Esophagus muscularis mucosa (tissue), 4 donors: ENCODE measurements around the gene VPS52. TPM values are rescaled to one million over a fixed set of nuclear protein-coding genes. Genes with fewer than 3 reads are reported as not detected.
"Not testable (repeated sequence)": the region's sequence is repeated elsewhere in the genome, so short reads cannot be mapped to it uniquely, and the experiment has no call there.

ENCODE experiments used
- DNase-seq: peaks from one replicate; pipeline ENCODE4 v3.0.0-alpha.2; 2017; ENCODE audit errors: extremely low spot score
- H3K27ac ChIP-seq, 4 donors: fragments of 200-600 bp; sonication (generic); replicated peaks in 1 of 4; 1 replicate in 3 of 4; 2 replicates in 1 of 4; pipeline ENCODE4 v1.5.1; 2016 to 2019; ENCODE audit warnings: mild to moderate bottlenecking in 1 of 4
- H3K27me3 ChIP-seq, 4 donors: fragments of 200-600 bp; sonication (generic); one replicate each; pipeline versions ENCODE4 v1.5.1 to v1.6.0; 2016 to 2019
- H3K36me3 ChIP-seq, 4 donors: fragments of 200-600 bp; sonication (generic); one replicate each; pipeline ENCODE4 v1.5.1; 2016 to 2019
- H3K4me1 ChIP-seq, 4 donors: fragments of 200-600 bp; sonication (generic); one replicate each; pipeline ENCODE4 v1.5.1; 2016 to 2019
- H3K4me3 ChIP-seq, 4 donors: fragments of 200-600 bp; sonication (generic); 1 replicate in 2 of 4; 2 replicates in 2 of 4; pipeline ENCODE4 v1.5.1; 2016 to 2019; ENCODE audit warnings: mild to moderate bottlenecking in 4 of 4, moderate library complexity in 1 of 4
- H3K9me3 ChIP-seq, 4 donors: fragments of 200-600 bp; sonication (generic); 1 replicate in 3 of 4; 2 replicates in 1 of 4; pipeline ENCODE4 v1.5.1; 2016 to 2019
- EP300 ChIP-seq: sonication (generic); formaldehyde crosslinking; IDR thresholded peaks from one replicate; pipeline ENCODE4 v1.6.1; 2017; ENCODE audit warnings: antibody characterized with exemption
- POLR2A ChIP-seq: fragments of 450-650 bp; IDR thresholded peaks from one replicate; pipeline ENCODE4 v1.6.1; 2017; ENCODE audit warnings: antibody characterized with exemption, moderate library complexity, mild to moderate bottlenecking, low read depth
- POLR2AphosphoS5 ChIP-seq, 2 donors: sonication (generic); formaldehyde crosslinking; IDR thresholded peaks; one replicate each; pipeline ENCODE4 v1.6.1; 2017; ENCODE audit warnings: antibody characterized with exemption in 2 of 2
- WGBS: methylation state at CpG from one replicate; pipeline ENCODE4 v1.1.5; 2018; 5-methylcytosine and 5-hydroxymethylcytosine counted together
- intact Hi-C: fragments of 100-400 bp; cut with DNase I; formaldehyde crosslinking; loops from one replicate; pipeline ENCODE4 v1.15.1; 2023
- total RNA-seq, 4 donors: library from RNA; depleted of rRNA; stranded (reverse); fragments of >200 nt; gene quantifications; one replicate each; pipeline versions ENCODE4 v1.1.0 to v1.2.1, GENCODE V29; 2016
- TF ChIP-seq, protein P1 (sequence below), 3 experiments: fragments of 200-600 bp in 2 of 3; fragments of 450-650 bp in 1 of 3; sonication (generic) in 2 of 3; IDR thresholded peaks; one replicate each; pipeline ENCODE4 v1.5.1; 2017 to 2019; ENCODE audit warnings: antibody characterized with exemption in 3 of 3, mild to moderate bottlenecking in 2 of 3, moderate library complexity in 1 of 3

The VPS52 gene
- total RNA-seq, 4 donors from 2014 or later: 22.5 to 34.9 (median 31.8) TPM

DNA sequence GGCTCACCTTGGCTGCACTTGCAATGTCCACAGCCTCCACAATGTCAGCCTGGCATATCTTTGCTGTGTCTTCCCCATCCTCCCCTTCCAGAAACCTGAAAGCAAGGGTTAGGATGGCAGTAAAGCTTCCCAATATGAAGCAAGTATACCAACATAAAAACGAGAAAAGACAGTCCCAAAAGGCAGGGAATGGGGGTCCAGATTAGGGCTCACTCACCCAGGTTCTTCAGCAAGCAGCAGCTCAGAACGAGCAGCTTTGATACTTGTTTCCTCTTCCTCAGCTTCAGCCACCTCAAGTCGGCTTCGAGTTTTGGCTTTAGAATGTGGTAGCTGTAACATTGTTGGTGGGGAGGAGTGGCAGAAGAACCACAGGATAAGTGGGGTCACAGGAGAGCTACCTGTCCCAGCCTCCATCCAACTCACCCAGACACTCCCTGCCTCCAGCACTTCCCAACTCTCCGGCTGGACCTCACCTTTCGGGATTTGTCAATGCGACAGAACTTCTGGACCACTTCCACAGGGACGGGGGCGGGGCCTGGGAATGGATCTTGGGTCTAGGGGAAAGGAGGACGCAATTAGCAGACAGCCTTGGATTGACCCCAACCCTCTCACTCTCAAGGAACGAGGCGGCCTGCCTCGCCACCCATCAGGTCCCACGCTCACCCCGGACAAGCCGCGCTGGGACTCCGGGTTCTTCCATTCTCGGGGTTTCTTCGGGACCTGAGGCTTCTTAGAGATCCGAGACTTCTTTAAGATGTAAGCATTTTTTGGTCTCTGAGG, 16.7 kb upstream of the VPS52 start:
- H3K27me3 ChIP-seq: no peaks in the 10 kb centered on the region
- no peaks in the 10 kb centered on the region for H3K9me3 ChIP-seq
- TF ChIP-seq, protein P1, sequence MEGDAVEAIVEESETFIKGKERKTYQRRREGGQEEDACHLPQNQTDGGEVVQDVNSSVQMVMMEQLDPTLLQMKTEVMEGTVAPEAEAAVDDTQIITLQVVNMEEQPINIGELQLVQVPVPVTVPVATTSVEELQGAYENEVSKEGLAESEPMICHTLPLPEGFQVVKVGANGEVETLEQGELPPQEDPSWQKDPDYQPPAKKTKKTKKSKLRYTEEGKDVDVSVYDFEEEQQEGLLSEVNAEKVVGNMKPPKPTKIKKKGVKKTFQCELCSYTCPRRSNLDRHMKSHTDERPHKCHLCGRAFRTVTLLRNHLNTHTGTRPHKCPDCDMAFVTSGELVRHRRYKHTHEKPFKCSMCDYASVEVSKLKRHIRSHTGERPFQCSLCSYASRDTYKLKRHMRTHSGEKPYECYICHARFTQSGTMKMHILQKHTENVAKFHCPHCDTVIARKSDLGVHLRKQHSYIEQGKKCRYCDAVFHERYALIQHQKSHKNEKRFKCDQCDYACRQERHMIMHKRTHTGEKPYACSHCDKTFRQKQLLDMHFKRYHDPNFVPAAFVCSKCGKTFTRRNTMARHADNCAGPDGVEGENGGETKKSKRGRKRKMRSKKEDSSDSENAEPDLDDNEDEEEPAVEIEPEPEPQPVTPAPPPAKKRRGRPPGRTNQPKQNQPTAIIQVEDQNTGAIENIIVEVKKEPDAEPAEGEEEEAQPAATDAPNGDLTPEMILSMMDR (IDR thresholded peaks at IDR 0.05): no peak
- TF ChIP-seq EP300: no peak
- peaks cover 20 to 31% (median 26%) of the 10 kb centered on the region in 4 donors for H3K4me1 ChIP-seq
- H3K36me3 ChIP-seq: peaks cover 33 to 74% (median 69%) of the 10 kb centered on the region in 4 donors
- intact Hi-C loops: no loop called here
- DNase-seq: no peak
- H3K4me3 ChIP-seq: peak overlapping the region; percentile 62 to 76 (median 75)
- H3K27ac ChIP-seq: peak overlapping the region; percentile 72 to 87 (median 81)
- WGBS: 30% methylated on average over 10 of the region's 21 CpGs

DNA sequence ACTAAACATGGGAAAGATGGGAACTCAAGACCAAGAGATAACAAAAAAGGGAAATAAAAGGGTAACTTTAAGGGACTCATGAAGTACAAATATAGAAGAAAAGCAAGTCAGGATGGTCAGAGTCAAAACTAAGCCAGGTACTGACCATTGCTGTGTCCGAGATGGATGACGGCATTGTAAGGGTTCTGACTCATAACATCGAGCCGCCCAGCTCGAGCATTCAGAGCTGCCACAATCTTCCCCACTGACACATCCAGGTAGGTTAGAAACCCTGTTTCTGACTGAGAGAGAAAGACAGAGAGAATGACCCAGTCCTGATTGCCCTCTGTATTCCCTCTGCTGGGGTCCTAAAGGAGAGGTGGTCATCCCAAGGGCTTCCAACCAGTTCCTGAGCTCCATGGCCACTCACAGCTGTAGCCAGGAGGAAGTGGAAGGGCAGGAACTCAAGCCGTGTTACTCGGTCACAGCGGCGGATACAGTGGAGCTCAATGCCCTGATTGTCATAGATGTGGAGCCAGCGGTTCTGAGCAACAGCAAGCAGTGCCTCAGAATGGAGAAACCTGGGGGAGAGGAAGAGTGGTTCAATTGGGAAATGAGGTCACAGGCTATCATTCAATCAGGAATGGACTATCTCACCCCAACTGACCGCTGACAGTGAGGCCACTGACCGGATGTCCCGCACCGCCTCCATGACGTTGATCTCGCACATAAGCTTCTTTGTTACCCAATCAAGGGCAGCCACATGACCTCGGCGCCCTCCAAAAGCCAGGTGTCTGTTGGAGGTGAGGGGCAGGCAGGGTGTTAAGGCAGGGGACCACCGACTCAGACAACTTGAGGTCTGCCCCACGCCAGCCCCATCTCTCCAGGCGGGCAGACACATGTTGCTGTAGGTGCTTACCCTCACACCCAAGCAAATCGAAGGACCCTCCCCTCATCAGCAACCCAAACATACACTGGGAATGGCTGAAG, 15.6 kb upstream of the VPS52 start:
- intact Hi-C loops: no loop called here
- WGBS: 91% methylated on average over 18 of the region's 22 CpGs
- Histone ChIP-seq H3K36me3 (peaks cover 34 to 74% (median 69%) of the 10 kb centered on the region in 4 donors), H3K27ac (no peak overlapping the region), H3K9me3 (no peaks in the 10 kb centered on the region), H3K27me3 (no peaks in the 10 kb centered on the region), H3K4me1 (peaks cover 20 to 31% (median 26%) of the 10 kb centered on the region in 4 donors), H3K4me3 (no peak overlapping the region)
- no peak for DNase-seq
- TF ChIP-seq, protein P1 (IDR thresholded peaks at IDR 0.05): no peak
- TF ChIP-seq POLR2AphosphoS5 (IDR thresholded peaks at IDR 0.05) (no peak), EP300 (no peak), POLR2A (no peak)

DNA sequence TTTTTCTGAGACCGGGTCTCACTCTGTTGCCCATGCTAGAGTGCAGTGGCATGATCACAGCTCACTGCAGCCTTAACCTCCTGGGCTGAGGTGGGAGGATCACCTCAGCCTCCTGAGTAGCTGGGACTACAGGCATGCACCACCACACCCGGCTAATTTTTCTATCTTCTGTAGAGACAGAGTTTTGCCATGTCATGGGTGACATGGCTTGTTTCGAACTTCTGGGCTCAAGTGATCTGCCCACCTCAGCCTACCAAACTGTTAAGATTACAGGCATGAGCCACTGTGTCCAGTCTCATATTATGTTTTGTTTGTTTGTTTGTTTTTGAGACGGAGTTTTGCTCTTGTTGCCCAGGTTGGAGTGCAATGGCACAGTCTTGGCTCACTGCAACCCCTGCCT, 13.5 kb upstream of the VPS52 start:
- H3K4me3 ChIP-seq, DNase-seq, H3K27me3 ChIP-seq, H3K9me3 ChIP-seq, H3K27ac ChIP-seq, intact Hi-C loops: not testable (repeated sequence)
- peaks cover 24 to 77% (median 67%) of the 10 kb centered on the region in 4 donors for H3K36me3 ChIP-seq
- peaks cover 14 to 24% (median 19%) of the 10 kb centered on the region in 4 donors for H3K4me1 ChIP-seq
- 89% methylated on average over 4 of the region's 4 CpGs for WGBS

DNA sequence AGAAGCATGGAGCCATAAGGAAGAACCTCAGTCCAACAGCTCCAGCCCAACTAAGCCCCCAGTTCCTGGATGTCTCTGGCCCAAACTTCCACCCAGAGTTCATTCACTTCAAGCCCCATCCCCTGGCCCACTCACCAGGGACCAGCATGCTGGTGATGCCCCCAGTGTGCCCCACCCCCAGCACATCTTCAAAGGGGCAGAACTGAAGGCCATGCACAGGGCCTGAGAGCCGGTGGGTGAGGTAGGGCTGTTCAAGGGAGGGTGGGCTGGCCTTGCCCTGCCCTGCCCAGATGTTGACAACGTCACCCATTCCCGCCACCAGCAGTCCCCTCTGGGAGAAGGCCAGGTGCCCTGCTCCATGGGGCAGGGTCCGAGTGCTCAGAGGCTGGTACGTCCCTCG, 8.9 kb upstream of the VPS52 start:
- WGBS: 79% methylated on average over 6 of the region's 6 CpGs
- no peaks in the 10 kb centered on the region for H3K27me3 ChIP-seq
- peaks cover 24 to 38% (median 34%) of the 10 kb centered on the region in 4 donors for H3K4me1 ChIP-seq
- H3K36me3 ChIP-seq: peaks cover 21 to 85% (median 75%) of the 10 kb centered on the region in 4 donors
- TF ChIP-seq, protein P1 (IDR thresholded peaks at IDR 0.05): no peak
- no peak for TF ChIP-seq POLR2A
- no peak for TF ChIP-seq EP300
- TF ChIP-seq POLR2AphosphoS5 (IDR thresholded peaks at IDR 0.05): no peak
- H3K27ac ChIP-seq: no peak overlapping the region
- intact Hi-C loops: no loop called here
- H3K4me3 ChIP-seq: no peak overlapping the region
- no peak for DNase-seq
- H3K9me3 ChIP-seq: no peaks in the 10 kb centered on the region

DNA sequence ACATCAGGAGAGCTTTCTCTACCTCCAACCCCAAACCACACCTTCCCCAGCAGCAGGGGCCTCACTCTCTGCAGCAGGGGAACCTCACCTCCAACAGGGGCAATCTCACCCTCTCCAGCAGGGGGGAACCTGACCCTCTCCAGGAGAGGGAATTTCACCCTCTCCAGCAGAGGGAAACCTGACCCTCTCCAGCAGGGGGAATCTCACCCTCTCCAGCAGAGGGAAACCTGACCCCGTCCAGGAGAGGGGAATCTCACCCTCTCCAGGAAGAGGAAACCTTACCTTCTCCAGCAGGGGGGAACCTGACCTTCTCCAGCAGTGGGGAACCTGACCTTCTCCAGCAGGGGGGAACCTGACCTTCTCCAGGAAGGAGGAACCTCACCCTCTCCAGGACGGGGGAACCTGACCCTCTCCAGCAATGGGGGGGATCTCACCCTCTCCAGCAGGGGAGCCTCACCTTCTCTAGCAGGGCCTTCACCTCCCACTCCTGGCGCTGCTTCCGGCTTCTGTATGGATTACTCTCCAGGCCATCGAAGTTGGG, 8.4 kb upstream of the VPS52 start:
- TF ChIP-seq, protein P1 (IDR thresholded peaks at IDR 0.05): peak; percentile 11 to 40 (median 17)
- no peak for TF ChIP-seq EP300
- Histone ChIP-seq H3K36me3 (peaks cover 25 to 85% (median 76%) of the 10 kb centered on the region in 4 donors), H3K9me3 (no peaks in the 10 kb centered on the region), H3K27me3 (no peaks in the 10 kb centered on the region), H3K4me3 (no peak overlapping the region), H3K4me1 (peaks cover 28 to 43% (median 39%) of the 10 kb centered on the region in 4 donors), H3K27ac (no peak overlapping the region)
- intact Hi-C loops: no loop called here
- DNase-seq: no peak
- 62% methylated on average over 5 of the region's 5 CpGs for WGBS
